Psoas muscle (tissue), 8 donors: Measurements from ENCODE around the gene FRMD8. TPM values are rescaled to one million over a fixed set of nuclear protein-coding genes. Genes with fewer than 3 reads are reported as not detected.

ENCODE experiments used
- ATAC-seq, 4 donors: fragments of 200-7000 bp; cut with Tn5 transposase; one replicate each; pipeline ENCODE4 v1.9.1; 2020; ENCODE audit warnings: moderate library complexity in 3 of 4, mild to moderate bottlenecking in 2 of 4
- DNase-seq, 2 donors: peaks; one replicate each; pipeline ENCODE4 v3.0.0-alpha.2; 2020
- H3K27ac ChIP-seq: fragments of 200-600 bp; one replicate; pipeline ENCODE4 v1.8.0; 2022
- H3K27me3 ChIP-seq, 3 donors: fragments of 200-600 bp in 1 of 3; one replicate each; pipeline versions ENCODE4 v1.6.1 to v1.8.0; 2013 to 2022; ENCODE audit warnings: low read length in 2 of 3, mild to moderate bottlenecking in 2 of 3, moderate library complexity in 1 of 3; ENCODE audit not compliant: insufficient read depth in 3 of 3
- H3K36me3 ChIP-seq, 2 donors: fragments of 200-600 bp in 1 of 2; one replicate each; pipeline versions ENCODE4 v1.6.1 to v1.8.0; 2013 to 2022; ENCODE audit warnings: low read depth in 1 of 2, mild to moderate bottlenecking in 1 of 2, moderate library complexity in 1 of 2; ENCODE audit not compliant: insufficient read depth in 1 of 2
- H3K4me1 ChIP-seq: fragments of 200-600 bp; one replicate; pipeline ENCODE4 v1.8.0; 2022
- H3K4me3 ChIP-seq: fragments of 200-600 bp; one replicate; pipeline ENCODE4 v1.8.0; 2022; ENCODE audit warnings: mild to moderate bottlenecking
- H3K9me3 ChIP-seq: fragments of 200-600 bp; one replicate; pipeline ENCODE4 v1.8.0; 2022
- CTCF ChIP-seq: fragments of 200-600 bp; IDR thresholded peaks from one replicate; pipeline ENCODE4 v1.8.0; 2022; ENCODE audit warnings: antibody characterized with exemption
- WGBS, 3 donors: extraction: QIAGEN DNeasy Blood & Tissue Kit; methylation state at CpG; one replicate each; pipeline versions ENCODE4 v1.1.6 to v1.1.7; 2013; 5-methylcytosine and 5-hydroxymethylcytosine counted together
- intact Hi-C, 2 donors: fragments of 100-400 bp; cut with DNase I; formaldehyde crosslinking; loops; one replicate each; pipeline versions ENCODE4 v1.11.0 to v1.14.2; 2022
- polyA plus RNA-seq, 3 donors: library from polyadenylated mRNA; stranded (reverse); fragments of 200-250 nt; gene quantifications; one replicate each; pipeline ENCODE4 v1.2.3, GENCODE V29; 2013
- total RNA-seq, 4 donors: library from RNA; stranded (reverse); fragmentation: NEBNext Ultra II Directional in 2 of 4; extraction: Animal tissue kit (Norgen Biotek cat#: 25700) in 2 of 4; gene quantifications; one replicate each; pipeline versions ENCODE4 v1.2.1 to v1.2.4, GENCODE V29; 2021 to 2023
- donor health status: healthy with polysubstance abuse.
- donor health status: DM: no; HTN: no; CAD: no; lungs with moderate emphysema.
- donor health status: Bipolar disorder and iron deficiency.
- donor health status: healthy.
- donor health status: DM: yes; HTN: yes; CAD: no.
- donor health status: DM: no; HTN: no; CAD: no.
- donor health status: DM: no; HTN: no; CAD: no.
- donor health status: DM: yes; HTN: yes; CAD: no.

Gene FRMD8
- total and polyA plus RNA-seq, 7 donors = 7.4 to 27.7 (median 12.9) TPM

GRCh38 chr11:65403607-65404121 lies 17.2 kb downstream of the FRMD8 start:
- Histone ChIP-seq H3K27me3 (no peaks in the 10 kb centered on the region), H3K9me3 (no peaks in the 10 kb centered on the region), H3K27ac (peak overlapping the region; percentile 46), H3K36me3 (peaks cover 2 to 86% of the 10 kb centered on the region in 2 donors), H3K4me1 (no peaks in the 10 kb centered on the region), H3K4me3 (no peak overlapping the region)
- ATAC-seq (peak in 2 of 4 donors; percentile 11 to 23), DNase-seq (no peak)
- no peak for TF ChIP-seq CTCF
- 75 to 82% (median 82%) methylated on average over 12 of the region's 12 CpGs for WGBS, 3 donors
- intact Hi-C loops = no loop called here

- peak in 2 of 4 donors; percentile 5 to 11 for ATAC-seq
- H3K4me3 ChIP-seq = no peak overlapping the region
- H3K27me3 ChIP-seq = no peaks in the 10 kb centered on the region
- H3K27ac ChIP-seq = peak overlapping the region; percentile 46
- 62 to 79% (median 76%) methylated on average over 12 to 13 of the region's 13 CpGs for WGBS, 3 donors
- intact Hi-C loops = no loop called here
- no peak for TF ChIP-seq CTCF
- H3K36me3 ChIP-seq = peaks cover 2 to 86% of the 10 kb centered on the region in 2 donors
- no peak for DNase-seq
- H3K9me3 ChIP-seq = no peaks in the 10 kb centered on the region
- no peaks in the 10 kb centered on the region for H3K4me1 ChIP-seq
Observed at GRCh38 chr11:65404210-65404609, 17.8 kb downstream of the FRMD8 start.

GRCh38 chr11:65404638-65405339 lies 18.4 kb downstream of the FRMD8 start:
- H3K27me3 ChIP-seq = no peaks in the 10 kb centered on the region
- H3K4me1 ChIP-seq = no peaks in the 10 kb centered on the region
- 86 to 88% (median 86%) methylated on average over 24 of the region's 24 CpGs for WGBS, 3 donors
- H3K36me3 ChIP-seq = peaks cover 2 to 86% of the 10 kb centered on the region in 2 donors
- DNase-seq (no peak), ATAC-seq (peak in 3 of 4 donors; percentile 35 to 51 (median 47))
- no peaks in the 10 kb centered on the region for H3K9me3 ChIP-seq
- no peak overlapping the region for H3K4me3 ChIP-seq
- no peak for TF ChIP-seq CTCF
- peak overlapping the region; percentile 23 for H3K27ac ChIP-seq
- intact Hi-C loops = no loop called here

GRCh38 chr11:65410936-65411680 lies 24.7 kb downstream of the FRMD8 start:
- Histone ChIP-seq H3K4me3 (no peak overlapping the region), H3K36me3 (peaks cover 0 to 56% of the 10 kb centered on the region in 2 donors), H3K4me1 (peaks cover 32% of the 10 kb centered on the region), H3K27me3 (no peaks in the 10 kb centered on the region), H3K27ac (no peak overlapping the region), H3K9me3 (no peaks in the 10 kb centered on the region)
- intact Hi-C loops = no loop called here
- WGBS, 3 donors = 85% methylated on average over 27 to 29 of the region's 29 CpGs
- ATAC-seq = no peak
- DNase-seq = peak in 1 of 2 donors; percentile 47
- no peak for TF ChIP-seq CTCF
